ENCODE measurements around the gene IL12RB1. TPM values are rescaled to one million over a fixed set of nuclear protein-coding genes. Genes with fewer than 3 reads are reported as not detected.

Gene IL12RB1
- total RNA-seq = 1 to 10 TPM in 3 of 4 donors, under 1 TPM in 1; 0.49 to 4.8 (median 2.2) TPM

DNA sequence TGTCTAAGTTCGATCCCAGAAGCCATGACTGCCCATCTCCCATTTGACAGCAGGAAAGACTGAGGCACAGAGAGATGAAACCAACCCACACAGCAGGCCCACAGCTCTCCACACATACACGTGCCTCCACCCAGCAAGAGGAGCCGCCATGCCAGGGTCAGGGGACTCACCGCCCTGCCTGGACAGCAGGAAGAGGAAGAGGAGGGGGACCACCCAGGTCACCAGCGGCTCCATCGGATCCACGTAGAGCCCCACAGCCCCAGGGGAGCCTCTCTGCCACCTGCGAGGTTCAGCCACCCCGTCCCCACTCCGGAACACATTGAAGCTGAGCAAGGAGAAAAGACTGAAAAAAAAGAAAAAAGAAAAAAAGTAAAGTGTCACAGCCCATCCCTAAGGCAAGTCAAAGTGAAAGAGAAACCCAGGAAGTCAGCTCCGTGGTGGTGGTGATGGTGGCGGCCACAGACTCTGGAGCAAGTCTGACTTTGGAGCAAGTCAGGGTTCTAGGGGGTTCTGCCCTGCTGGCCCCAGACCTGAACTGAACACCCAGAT lies at the start of gene IL12RB1:
Gene IL12RB1 (minus strand): TSS at position 345 of the 549 bp plus-strand sequence. CDS start 111 bp downstream, at position 234.
- no peak for TF ChIP-seq CTCF (IDR thresholded peaks at IDR 0.05; ENCODE audit: low read depth)

- no peak for TF ChIP-seq CTCF (IDR thresholded peaks at IDR 0.05; ENCODE audit: low read depth)
These were observed 49.2 kb upstream of the IL12RB1 start for GRCh38 chr19:18135712-18136584.

GRCh38 chr19:18131841-18132596 lies 45.3 kb upstream of the IL12RB1 start:
- no peak for TF ChIP-seq CTCF (IDR thresholded peaks at IDR 0.05; ENCODE audit: low read depth)

DNA sequence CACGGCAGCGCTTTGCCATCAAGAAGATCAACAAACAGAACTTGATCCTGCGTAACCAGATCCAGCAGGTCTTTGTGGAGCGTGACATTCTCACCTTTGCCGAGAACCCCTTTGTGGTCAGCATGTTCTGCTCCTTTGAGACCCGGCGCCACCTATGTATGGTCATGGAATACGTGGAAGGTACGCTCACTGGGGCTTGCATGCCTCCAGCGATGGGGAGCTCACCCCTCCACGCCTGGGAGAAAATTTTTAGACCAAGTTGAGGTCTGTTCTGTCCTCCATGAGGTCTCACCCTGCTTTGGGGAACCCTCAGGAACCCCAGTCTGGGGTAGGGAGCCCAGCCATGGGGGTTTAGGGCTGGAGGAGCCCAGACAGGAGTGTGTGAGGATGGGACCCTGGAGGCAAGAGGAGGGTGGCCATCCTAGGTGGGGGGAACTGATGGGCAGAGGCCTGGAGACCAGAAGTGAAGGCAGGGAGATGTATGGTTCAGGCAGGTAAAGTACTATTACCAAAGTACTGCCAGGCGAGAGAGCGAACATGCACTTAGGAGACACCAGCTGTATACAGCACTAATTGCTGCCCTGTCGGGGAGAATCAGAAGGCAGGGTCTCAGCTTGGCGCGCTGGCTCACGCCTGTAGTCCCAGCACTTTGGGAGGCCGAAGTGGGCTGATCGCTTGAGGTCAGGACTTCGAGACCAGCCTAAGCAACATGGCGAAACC lies 43.9 kb upstream of the IL12RB1 start:
- no peak for TF ChIP-seq CTCF (IDR thresholded peaks at IDR 0.05; ENCODE audit: low read depth)

- no peak for TF ChIP-seq CTCF (IDR thresholded peaks at IDR 0.05; ENCODE audit: low read depth)
These were observed 42.1 kb upstream of the IL12RB1 start for GRCh38 chr19:18128805-18129204.

DNA sequence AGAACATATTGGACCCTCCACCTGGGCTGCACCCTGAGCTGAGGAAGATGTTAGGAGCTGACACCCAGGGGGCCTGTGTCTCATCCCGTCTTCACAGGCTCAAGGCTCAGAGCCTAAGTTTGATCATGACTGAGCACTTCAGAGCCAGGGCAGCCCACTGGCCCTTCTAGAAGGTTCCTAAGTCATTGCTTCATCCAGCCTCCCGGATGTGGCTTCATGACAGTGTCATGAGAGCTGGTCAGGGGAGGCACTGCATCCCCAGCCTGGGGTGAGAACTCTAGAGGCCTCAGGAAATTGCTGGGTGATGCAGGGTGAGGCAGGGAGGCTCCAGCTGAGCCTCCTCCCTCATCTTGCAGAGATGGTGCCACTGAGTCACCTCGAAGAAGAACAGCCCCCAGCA lies 41.3 kb upstream of the IL12RB1 start:
- no peak for TF ChIP-seq CTCF (IDR thresholded peaks at IDR 0.05; ENCODE audit: low read depth)

Measured in subcutaneous adipose tissue (tissue), 4 donors.